ENCODE measurements around the gene CCDC60. TPM values are rescaled to one million over a fixed set of nuclear protein-coding genes. Genes with fewer than 3 reads are reported as not detected.
A peak's percentile ranks its signal among the peaks of the same experiment; 100 is the strongest.

The CCDC60 gene
- total RNA-seq, 1 donor from 2014 or later = 3.8 TPM

- peak overlapping the region; percentile 75 for H3K27ac Mint-ChIP-seq (ENCODE audit: unreplicated experiment)
- TF ChIP-seq CTCF (IDR thresholded peaks at IDR 0.05; ENCODE audit: partially characterized antibody, unreplicated experiment) = no peak
- DNase-seq = no peak
- peaks cover 9% of the 10 kb centered on the region for H3K36me3 Mint-ChIP-seq (ENCODE audit: unreplicated experiment)
- H3K4me1 Mint-ChIP-seq (ENCODE audit: low read depth, unreplicated experiment) = peaks cover 7% of the 10 kb centered on the region
- H3K27me3 Mint-ChIP-seq (ENCODE audit: unreplicated experiment) = peaks cover under 1% of the 10 kb centered on the region
- peaks cover 3% of the 10 kb centered on the region for H3K9me3 Mint-ChIP-seq (ENCODE audit: unreplicated experiment)
- H3K4me3 Mint-ChIP-seq (ENCODE audit: unreplicated experiment) = no peak overlapping the region
Measured at GRCh38 chr12:119375883-119376190, 41.3 kb downstream of the CCDC60 start.

- peaks cover 7% of the 10 kb centered on the region for H3K4me1 Mint-ChIP-seq (ENCODE audit: low read depth, unreplicated experiment)
Measured at GRCh38 chr12:119378903-119379302, 44.4 kb downstream of the CCDC60 start.

GRCh38 chr12:119381471-119382235 lies 47.1 kb downstream of the CCDC60 start:
- no peak for TF ChIP-seq CTCF (IDR thresholded peaks at IDR 0.05; ENCODE audit: partially characterized antibody, unreplicated experiment)
- Mint-ChIP-seq H3K27ac (ENCODE audit: unreplicated experiment) (no peak overlapping the region), H3K9me3 (ENCODE audit: unreplicated experiment) (no peaks in the 10 kb centered on the region), H3K4me3 (ENCODE audit: unreplicated experiment) (no peak overlapping the region), H3K27me3 (ENCODE audit: unreplicated experiment) (peaks cover 5% of the 10 kb centered on the region), H3K36me3 (ENCODE audit: unreplicated experiment) (peaks cover 12% of the 10 kb centered on the region), H3K4me1 (ENCODE audit: low read depth, unreplicated experiment) (peaks cover 7% of the 10 kb centered on the region)
- no peak for DNase-seq

More at GRCh38 chr12:119378903-119379302, 44.4 kb downstream of the CCDC60 start:
- Mint-ChIP-seq H3K9me3 (ENCODE audit: unreplicated experiment) (peaks cover 3% of the 10 kb centered on the region), H3K27me3 (ENCODE audit: unreplicated experiment) (peaks cover 5% of the 10 kb centered on the region), H3K4me3 (ENCODE audit: unreplicated experiment) (no peak overlapping the region), H3K36me3 (ENCODE audit: unreplicated experiment) (peaks cover 15% of the 10 kb centered on the region), H3K27ac (ENCODE audit: unreplicated experiment) (no peak overlapping the region)
- TF ChIP-seq CTCF (IDR thresholded peaks at IDR 0.05; ENCODE audit: partially characterized antibody, unreplicated experiment) = no peak
- DNase-seq = no peak

GRCh38 chr12:119383206-119383605 lies 48.7 kb downstream of the CCDC60 start:
- Mint-ChIP-seq H3K9me3 (ENCODE audit: unreplicated experiment) (no peaks in the 10 kb centered on the region), H3K4me3 (ENCODE audit: unreplicated experiment) (no peak overlapping the region), H3K36me3 (ENCODE audit: unreplicated experiment) (peaks cover 12% of the 10 kb centered on the region), H3K27me3 (ENCODE audit: unreplicated experiment) (peaks cover 5% of the 10 kb centered on the region), H3K4me1 (ENCODE audit: low read depth, unreplicated experiment) (peaks cover 13% of the 10 kb centered on the region), H3K27ac (ENCODE audit: unreplicated experiment) (no peak overlapping the region)
- DNase-seq = no peak
- no peak for TF ChIP-seq CTCF (IDR thresholded peaks at IDR 0.05; ENCODE audit: partially characterized antibody, unreplicated experiment)

- H3K9me3 Mint-ChIP-seq (ENCODE audit: unreplicated experiment) = no peaks in the 10 kb centered on the region
Measured at GRCh38 chr12:119384340-119384739, 49.8 kb downstream of the CCDC60 start.

More at GRCh38 chr12:119384340-119384739, 49.8 kb downstream of the CCDC60 start:
- Mint-ChIP-seq H3K36me3 (ENCODE audit: unreplicated experiment) (peaks cover 12% of the 10 kb centered on the region), H3K4me1 (ENCODE audit: low read depth, unreplicated experiment) (peaks cover 13% of the 10 kb centered on the region), H3K4me3 (ENCODE audit: unreplicated experiment) (no peak overlapping the region), H3K27me3 (ENCODE audit: unreplicated experiment) (peaks cover 5% of the 10 kb centered on the region), H3K27ac (ENCODE audit: unreplicated experiment) (no peak overlapping the region)
- DNase-seq = no peak
- TF ChIP-seq CTCF (IDR thresholded peaks at IDR 0.05; ENCODE audit: partially characterized antibody, unreplicated experiment) = no peak

Measured in glutamatergic neuron (in vitro differentiated cells).